HepG2 (cell line): ENCODE results near the gene MTR. TPM values are rescaled to one million over a fixed set of nuclear protein-coding genes. Genes with fewer than 3 reads are reported as not detected.
A peak's percentile ranks its signal among the peaks of the same experiment; 100 is the strongest.

Source experiments
- ARID2 ChIP-seq: sonication (generic); formaldehyde crosslinking; IDR thresholded peaks from 2 replicates; pipeline ENCODE4 v1.8.1; 2022; ENCODE audit warnings: mild to moderate bottlenecking, missing genetic modification reagents, borderline replicate concordance
- ERF ChIP-seq: IDR thresholded peaks from 2 replicates; pipeline ENCODE4 v1.6.1; 2018; ENCODE audit warnings: missing biosample characterization, missing genetic modification reagents
- GPBP1L1 ChIP-seq: sonication (generic); formaldehyde crosslinking; IDR thresholded peaks from 2 replicates; pipeline ENCODE4 v1.5.0; 2020; ENCODE audit warnings: mild to moderate bottlenecking, missing genetic modification reagents
- GTF2F1 ChIP-seq: fragments of 150-350 bp; IDR thresholded peaks from 2 replicates; pipeline ENCODE4 v1.6.1; 2014; ENCODE audit warnings: low read length
- GTF3A ChIP-seq: sonication (generic); formaldehyde crosslinking; conservative IDR thresholded peaks from 2 replicates; pipeline ENCODE4 v1.4.0; 2020; ENCODE audit warnings: mild to moderate bottlenecking, missing genetic modification reagents
- HMG20A ChIP-seq: IDR thresholded peaks from 2 replicates; pipeline ENCODE4 v1.6.1; 2016; ENCODE audit warnings: borderline replicate concordance
- JDP2 ChIP-seq: sonication (generic); formaldehyde crosslinking; IDR thresholded peaks from 2 replicates; pipeline ENCODE4 v1.8.1; 2022; ENCODE audit warnings: missing genetic modification reagents, borderline replicate concordance
- KLF16 ChIP-seq, 2 experiments: sonication (generic) in 1 of 2; formaldehyde crosslinking in 1 of 2; IDR thresholded peaks; 2 replicates each; pipeline versions ENCODE4 v1.6.1 to v1.8.0; 2016 to 2023; ENCODE audit warnings: missing genetic modification reagents in 2 of 2, missing compliant biosample characterization in 1 of 2
- NCOA2 ChIP-seq: sonication (generic); formaldehyde crosslinking; IDR thresholded peaks from 2 replicates; pipeline ENCODE4 v1.8.0; 2022; ENCODE audit warnings: inconsistent platforms
- PAWR ChIP-seq: sonication (generic); formaldehyde crosslinking; IDR thresholded peaks from 2 replicates; pipeline ENCODE4 v1.4.0; 2020; ENCODE audit warnings: missing genetic modification reagents, mild to moderate bottlenecking, borderline replicate concordance
- SIN3A ChIP-seq: IDR thresholded peaks from 2 replicates; pipeline ENCODE4 v1.6.1; 2011; ENCODE audit warnings: low read depth, mild to moderate bottlenecking, control low read depth, low read length, borderline replicate concordance
- SMAD1 ChIP-seq: sonication (generic); formaldehyde crosslinking; IDR thresholded peaks from 2 replicates; pipeline ENCODE4 v1.4.0; 2020; ENCODE audit warnings: missing genetic modification reagents, low read depth, mild to moderate bottlenecking, borderline replicate concordance
- SNAI1 ChIP-seq: sonication (generic); formaldehyde crosslinking; IDR thresholded peaks from 2 replicates; pipeline ENCODE4 v1.5.0; 2020; ENCODE audit warnings: mild to moderate bottlenecking, missing genetic modification reagents, borderline replicate concordance
- SP1 ChIP-seq, 2 experiments: fragments of 450-650 bp in 1 of 2; sonication (generic) in 1 of 2; formaldehyde crosslinking in 1 of 2; IDR thresholded peaks; 2 replicates each; pipeline versions ENCODE4 v1.4.0 to v1.6.1; 2016 to 2020; ENCODE audit warnings: missing genetic modification reagents in 1 of 2
- SRSF1 ChIP-seq: fragments of 200-400 bp; formaldehyde crosslinking; optimal IDR thresholded peaks from 2 replicates; pipeline ENCODE3; 2017; ENCODE audit warnings: mild to moderate bottlenecking, low read depth, low read length, moderate library complexity
- TEAD3 ChIP-seq: optimal IDR thresholded peaks from 2 replicates; pipeline ENCODE3; 2016; ENCODE audit warnings: borderline replicate concordance
- TOE1 ChIP-seq: sonication (generic); formaldehyde crosslinking; IDR thresholded peaks from 2 replicates; pipeline ENCODE4 v1.4.0; 2020; ENCODE audit warnings: mild to moderate bottlenecking, missing genetic modification reagents
- XRCC5 ChIP-seq: fragments of 200-400 bp; formaldehyde crosslinking; optimal IDR thresholded peaks from 2 replicates; pipeline ENCODE3; 2017; ENCODE audit warnings: mild to moderate bottlenecking, low read length
- ZBTB42 ChIP-seq: sonication (generic); formaldehyde crosslinking; IDR thresholded peaks from 2 replicates; pipeline ENCODE4 v1.5.0; 2020; ENCODE audit warnings: mild to moderate bottlenecking, missing genetic modification reagents
- ZC3H4 ChIP-seq: sonication (generic); formaldehyde crosslinking; IDR thresholded peaks from 2 replicates; pipeline ENCODE4 v1.4.0; 2020; ENCODE audit warnings: missing genetic modification reagents, borderline replicate concordance
- ZFP36L2 ChIP-seq: sonication (generic); formaldehyde crosslinking; IDR thresholded peaks from 2 replicates; pipeline ENCODE4 v1.4.0; 2020; ENCODE audit warnings: missing genetic modification reagents
- ZFP82 ChIP-seq: sonication (generic); formaldehyde crosslinking; IDR thresholded peaks from 2 replicates; pipeline ENCODE4 v1.5.1; 2020; ENCODE audit warnings: mild to moderate bottlenecking, missing genetic modification reagents, borderline replicate concordance
- ZIK1 ChIP-seq: sonication (generic); formaldehyde crosslinking; IDR thresholded peaks from 2 replicates; pipeline ENCODE4 v1.5.0; 2020; ENCODE audit warnings: mild to moderate bottlenecking, low read depth, missing genetic modification reagents, borderline replicate concordance
- ZNF282 ChIP-seq: fragments of 450-650 bp; IDR thresholded peaks from 2 replicates; pipeline ENCODE4 v1.6.1; 2018; ENCODE audit not compliant: partially characterized antibody
- ZNF337 ChIP-seq: sonication (generic); formaldehyde crosslinking; IDR thresholded peaks from 2 replicates; pipeline ENCODE4 v1.5.1; 2020; ENCODE audit warnings: missing genetic modification reagents, low read depth, mild to moderate bottlenecking, borderline replicate concordance
- ZNF382 ChIP-seq: sonication (generic); formaldehyde crosslinking; IDR thresholded peaks from 2 replicates; pipeline ENCODE4 v1.5.0; 2020; ENCODE audit warnings: missing genetic modification reagents, mild to moderate bottlenecking, borderline replicate concordance
- ZNF441 ChIP-seq: sonication (generic); formaldehyde crosslinking; IDR thresholded peaks from 2 replicates; pipeline ENCODE4 v1.7.0; 2021; ENCODE audit warnings: missing genetic modification reagents, borderline replicate concordance
- ZNF629 ChIP-seq: sonication (generic); formaldehyde crosslinking; conservative IDR thresholded peaks from 2 replicates; pipeline ENCODE4 v1.5.0; 2020; ENCODE audit warnings: missing genetic modification reagents
- polyA plus RNA-seq, 8 experiments: library from polyadenylated mRNA; depleted of rRNA in 3 of 8; stranded (reverse) in 7 of 8; unstranded in 1 of 8; fragments of >200 nt; fragmentation: Illumina TruSeq in 4 of 8; extraction: Trizol in 4 of 8; gene quantifications; 2 replicates each; pipeline versions ENCODE4 v1.2.1 to v1.2.3, GENCODE V29; 2011 to 2016; ENCODE audit warnings: low read depth in 4 of 8, missing spikeins in 1 of 8, mixed read lengths in 1 of 8; ENCODE audit not compliant: insufficient read depth in 1 of 8
- total RNA-seq, 5 experiments: library from RNA; depleted of rRNA; stranded (reverse); fragments of >200 nt; fragmentation: Illumina TruSeq; extraction: Trizol; gene quantifications; 2 replicates each; pipeline ENCODE4 v1.2.3, GENCODE V29; 2016; ENCODE audit warnings: low read depth in 1 of 5
- TF ChIP-seq, protein P1 (sequence below): sonication (generic); formaldehyde crosslinking; IDR thresholded peaks from 2 replicates; pipeline ENCODE4 v1.5.1; 2020; ENCODE audit warnings: missing genetic modification reagents, mild to moderate bottlenecking, borderline replicate concordance

MTR gene
- total and polyA plus RNA-seq, 2 of the 13 experiments (the other 11 are each of a cell fraction or from before 2014, with no cell fraction given), result 16.3 to 36.1 TPM

GRCh38 chr1:236904892-236905741, 110.0 kb downstream of the MTR start (continued):
- no peak for TF ChIP-seq ZIK1 (CRISPR knock-in tag)
- peak in 1 of 2 experiments; percentile 84; a peak in 2 of 4 replicates for TF ChIP-seq KLF16 (CRISPR knock-in tag; IDR thresholded peaks at IDR 0.05)
- TF ChIP-seq SMAD1 (CRISPR knock-in tag), result no peak
- peak; percentile 56 for TF ChIP-seq TEAD3 (CRISPR knock-in tag)
- TF ChIP-seq ERF (CRISPR knock-in tag), result no peak
- no peak for TF ChIP-seq ZFP82 (CRISPR knock-in tag)
- no peak for TF ChIP-seq ZFP36L2 (CRISPR knock-in tag)
- TF ChIP-seq NCOA2 (CRISPR knock-in tag), result peak; percentile 74
- peak; percentile 99 for TF ChIP-seq HMG20A (CRISPR knock-in tag)
- TF ChIP-seq JDP2 (CRISPR knock-in tag), result no peak
- no peak for TF ChIP-seq ZNF337 (CRISPR knock-in tag)
- no peak; the same call in 1 of the 2 replicates for TF ChIP-seq ZNF441 (CRISPR knock-in tag)
- TF ChIP-seq GTF2F1, result no peak
- TF ChIP-seq ZNF382 (CRISPR knock-in tag), result no peak
- TF ChIP-seq SNAI1 (CRISPR knock-in tag), result no peak
- 0 out of 2 replicates have a peak, but pooled peaks have one; percentile 33 for TF ChIP-seq ARID2 (CRISPR knock-in tag)
- no peak for TF ChIP-seq SP1 (IDR thresholded peaks at IDR 0.05)
- no peak for TF ChIP-seq SP1 (CRISPR knock-in tag; IDR thresholded peaks at IDR 0.05)
- no peak for TF ChIP-seq SIN3A
- no peak for TF ChIP-seq ZNF629 (CRISPR knock-in tag)
- TF ChIP-seq GPBP1L1 (CRISPR knock-in tag), result no peak
- TF ChIP-seq, protein P1, sequence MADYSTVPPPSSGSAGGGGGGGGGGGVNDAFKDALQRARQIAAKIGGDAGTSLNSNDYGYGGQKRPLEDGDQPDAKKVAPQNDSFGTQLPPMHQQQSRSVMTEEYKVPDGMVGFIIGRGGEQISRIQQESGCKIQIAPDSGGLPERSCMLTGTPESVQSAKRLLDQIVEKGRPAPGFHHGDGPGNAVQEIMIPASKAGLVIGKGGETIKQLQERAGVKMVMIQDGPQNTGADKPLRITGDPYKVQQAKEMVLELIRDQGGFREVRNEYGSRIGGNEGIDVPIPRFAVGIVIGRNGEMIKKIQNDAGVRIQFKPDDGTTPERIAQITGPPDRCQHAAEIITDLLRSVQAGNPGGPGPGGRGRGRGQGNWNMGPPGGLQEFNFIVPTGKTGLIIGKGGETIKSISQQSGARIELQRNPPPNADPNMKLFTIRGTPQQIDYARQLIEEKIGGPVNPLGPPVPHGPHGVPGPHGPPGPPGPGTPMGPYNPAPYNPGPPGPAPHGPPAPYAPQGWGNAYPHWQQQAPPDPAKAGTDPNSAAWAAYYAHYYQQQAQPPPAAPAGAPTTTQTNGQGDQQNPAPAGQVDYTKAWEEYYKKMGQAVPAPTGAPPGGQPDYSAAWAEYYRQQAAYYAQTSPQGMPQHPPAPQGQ, result no peak
- no peak for TF ChIP-seq SRSF1
- no peak for TF ChIP-seq ZBTB42 (CRISPR knock-in tag)
- TF ChIP-seq GTF3A (CRISPR knock-in tag), result no peak
- TF ChIP-seq ZC3H4, result no peak
- no peak for TF ChIP-seq TOE1 (CRISPR knock-in tag)
- TF ChIP-seq ZNF282, result no peak
- no peak for TF ChIP-seq XRCC5
- TF ChIP-seq PAWR (CRISPR knock-in tag), result no peak
